GM12878 (cell line): ENCODE data around the gene PRRC1. TPM values are rescaled to one million over a fixed set of nuclear protein-coding genes. Genes with fewer than 3 reads are reported as not detected.

Source experiments
- BCL11A ChIP-seq: IDR thresholded peaks from 2 replicates; pipeline ENCODE4 v1.6.1; 2011; ENCODE audit warnings: low read depth, low read length
- CEBPZ ChIP-seq: fragments of 150-350 bp; IDR thresholded peaks from 2 replicates; pipeline ENCODE4 v1.6.1; 2016; ENCODE audit warnings: low read depth, low read length
- CREB1 ChIP-seq: IDR thresholded peaks from 2 replicates; pipeline ENCODE4 v1.6.1; 2012; ENCODE audit warnings: low read depth, mild to moderate bottlenecking, inconsistent platforms
- ESRRA ChIP-seq: IDR thresholded peaks from 2 replicates; pipeline ENCODE4 v1.6.1; 2012; ENCODE audit warnings: mild to moderate bottlenecking, low read length, improper control_type of control experiment
- ETV6 ChIP-seq, 2 experiments: fragments of 450-650 bp in 1 of 2; IDR thresholded peaks in 1 of 2; conservative IDR thresholded peaks in 1 of 2; 2 replicates each; pipeline ENCODE4 v1.6.1; 2014; ENCODE audit warnings: antibody characterized with exemption in 1 of 2, borderline replicate concordance in 1 of 2, low read depth in 1 of 2, mild to moderate bottlenecking in 1 of 2, moderate library complexity in 1 of 2
- IKZF1 ChIP-seq: fragments of 450-650 bp; conservative IDR thresholded peaks from 2 replicates; pipeline ENCODE4 v1.6.1; 2017; ENCODE audit warnings: antibody characterized with exemption, mild to moderate bottlenecking
- MXI1 ChIP-seq: fragments of 150-350 bp; IDR thresholded peaks from 2 replicates; pipeline ENCODE4 v1.6.1; 2011; ENCODE audit warnings: low read depth, mild to moderate bottlenecking, inconsistent platforms, low read length, improper control_type of control experiment
- NFXL1 ChIP-seq: fragments of 450-650 bp; IDR thresholded peaks from 2 replicates; pipeline ENCODE4 v1.6.1; 2017; ENCODE audit warnings: antibody characterized with exemption, mild to moderate bottlenecking, borderline replicate concordance
- USF1 ChIP-seq: IDR thresholded peaks from 2 replicates; pipeline ENCODE4 v1.6.1; 2011; ENCODE audit warnings: borderline replicate concordance, low read depth, mild to moderate bottlenecking, moderate library complexity, mixed read lengths, low read length; ENCODE audit not compliant: insufficient read depth; ENCODE audit errors: extremely low read length
- polyA plus RNA-seq, 11 experiments: library from polyadenylated mRNA; depleted of rRNA in 4 of 11; unstranded in 6 of 11; stranded (reverse) in 5 of 11; fragments of >200 nt; fragmentation: Nextera tagmentation in 4 of 11; fragmentation: Illumina TruSeq in 1 of 11; extraction: Ambion mirVana in 4 of 11; extraction: Trizol in 1 of 11; gene quantifications; 1 replicate in 1 of 11; 2 replicates in 10 of 11; pipeline versions ENCODE4 v1.2.1 to v1.2.3, GENCODE V29; 2011 to 2016; ENCODE audit warnings: inconsistent platforms in 2 of 11, missing spikeins in 2 of 11, low read depth in 1 of 11
- total RNA-seq, 4 experiments: library from RNA; depleted of rRNA in 3 of 4; stranded (reverse); fragments of >200 nt in 3 of 4; fragmentation: Illumina TruSeq in 1 of 4; extraction: Trizol in 1 of 4; gene quantifications; 2 replicates each; pipeline versions ENCODE4 v1.2.1 to v1.2.3, GENCODE V29; 2013 to 2021

PRRC1 gene
- total and polyA plus RNA-seq, 10 of the 15 experiments (the other 5 are each of a cell fraction or from before 2014, with no cell fraction given), result 19.0 to 54.5 (median 31.0) TPM

GRCh38 chr5:127571314-127572131 lies 54.1 kb downstream of the PRRC1 start (continued):
- TF ChIP-seq CEBPZ, result no peak
- no peak for TF ChIP-seq NFXL1
- no peak for TF ChIP-seq USF1
- peak; percentile 60 for TF ChIP-seq IKZF1
- 0 out of 2 replicates have a peak, but pooled peaks have one; percentile 20 for TF ChIP-seq CREB1
- TF ChIP-seq ESRRA, result no peak
- no peak for TF ChIP-seq MXI1
- TF ChIP-seq BCL11A, result peak; percentile 72
- no peak for TF ChIP-seq ETV6 (conservative IDR thresholded peaks at IDR 0.05 in 1 of 2, IDR thresholded peaks at IDR 0.05 in 1 of 2; ENCODE audit: borderline replicate concordance in 1 of 2, low read depth in 1 of 2)
